ENCODE measurements around the gene ZNF750.

GRCh38 chr17:82803606-82804005 lies 36.2 kb downstream of the ZNF750 start:
- no peak for TF ChIP-seq POLR2A (IDR thresholded peaks at IDR 0.05)
- TF ChIP-seq CTCF (IDR thresholded peaks at IDR 0.05), result no peak
